Middle frontal gyrus (tissue), 1 donor: ENCODE results near the gene LTK.
A peak's percentile ranks its signal among the peaks of the same experiment; 100 is the strongest.

ENCODE experiments used
- DNase-seq: peaks from one replicate; pipeline ENCODE4 v3.0.0-alpha.2; 2015; ENCODE audit warnings: low spot score; ENCODE audit errors: extremely low spot score

Gene LTK

DNA sequence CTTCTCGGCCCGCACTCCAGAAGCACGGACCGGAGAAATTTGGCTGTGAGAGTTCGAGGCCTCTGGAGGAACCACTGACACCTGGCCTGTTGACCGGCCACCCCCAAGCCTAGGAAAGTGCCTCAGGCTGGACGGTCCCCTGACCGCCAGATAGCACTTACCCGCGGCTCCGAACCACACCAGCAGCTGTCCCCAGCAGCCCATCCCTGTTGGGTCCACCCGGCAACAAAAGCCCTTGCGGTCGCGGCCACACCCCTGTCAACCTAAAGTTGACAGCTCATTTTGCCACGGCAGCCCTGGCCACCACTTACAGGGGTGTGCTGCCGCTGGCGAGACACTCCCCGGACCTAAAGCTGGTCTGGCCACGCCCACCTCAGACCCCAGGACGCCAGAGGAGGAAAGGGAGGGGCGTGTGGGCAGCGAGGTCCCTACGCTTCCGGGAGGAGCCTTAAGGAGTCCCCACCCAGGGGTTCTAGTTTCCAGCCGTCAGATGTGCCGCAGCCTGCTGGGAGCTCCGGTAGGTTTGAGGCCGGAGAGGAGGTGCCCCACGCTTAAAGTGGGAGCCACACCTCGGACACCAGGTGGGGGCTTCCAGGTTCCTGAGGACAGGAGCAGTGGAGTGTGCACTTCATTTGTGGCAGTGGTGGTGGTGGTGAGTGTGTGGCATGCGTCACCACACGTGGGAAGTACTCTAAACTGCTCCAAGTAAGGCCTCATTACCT, at the start of gene LTK:
Gene LTK (minus strand): TSS at position 322 of the 722 bp plus-strand sequence. CDS start 118 bp downstream, at position 204.
- no peak for DNase-seq

DNA sequence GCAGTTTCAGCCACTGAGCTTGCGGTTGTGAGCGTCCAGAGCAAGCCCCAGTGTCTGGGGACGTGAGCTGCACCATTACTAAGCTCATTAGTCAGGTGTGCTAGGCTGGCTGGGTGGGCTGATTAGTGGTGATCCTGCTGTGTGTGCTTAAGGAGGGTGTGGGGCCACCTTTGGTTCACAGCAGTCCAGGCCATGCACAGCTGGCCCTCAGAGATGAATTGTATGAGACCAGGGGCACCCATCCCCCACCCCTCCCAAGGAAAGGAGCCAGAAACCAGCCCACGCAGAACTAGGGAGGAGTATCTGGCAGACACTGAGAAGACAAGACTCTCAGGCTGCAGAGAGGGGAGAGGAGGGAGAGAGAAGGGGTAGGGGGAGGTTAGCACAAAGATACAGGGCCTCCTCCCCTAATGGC, 49.2 kb upstream of the LTK start:
- no peak for DNase-seq

- DNase-seq, result no peak
Observed at GRCh38 chr15:41562244-41562643, 48.6 kb upstream of the LTK start.

DNA sequence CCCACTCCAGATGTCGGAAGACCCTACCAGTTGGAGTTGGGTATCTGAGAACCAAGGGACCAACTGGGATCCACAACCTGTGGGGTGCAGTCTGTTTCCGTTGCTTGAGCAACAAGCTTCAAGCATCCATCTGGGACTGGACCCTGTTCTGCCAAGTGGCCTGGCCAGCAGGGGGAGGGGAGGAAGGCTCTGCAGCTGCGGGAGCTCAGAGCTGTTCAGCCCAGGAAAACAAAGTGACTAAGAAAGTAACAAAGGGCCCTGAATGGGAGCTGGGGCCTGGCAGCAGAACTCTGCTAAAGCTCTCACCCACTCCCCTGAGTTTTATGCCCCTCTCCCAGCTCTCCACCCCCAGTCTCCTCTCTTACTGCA, 48.1 kb upstream of the LTK start:
- DNase-seq, result peak; percentile 74

GRCh38 chr15:41561104-41561776, 47.6 kb upstream of the LTK start:
- no peak for DNase-seq

DNA sequence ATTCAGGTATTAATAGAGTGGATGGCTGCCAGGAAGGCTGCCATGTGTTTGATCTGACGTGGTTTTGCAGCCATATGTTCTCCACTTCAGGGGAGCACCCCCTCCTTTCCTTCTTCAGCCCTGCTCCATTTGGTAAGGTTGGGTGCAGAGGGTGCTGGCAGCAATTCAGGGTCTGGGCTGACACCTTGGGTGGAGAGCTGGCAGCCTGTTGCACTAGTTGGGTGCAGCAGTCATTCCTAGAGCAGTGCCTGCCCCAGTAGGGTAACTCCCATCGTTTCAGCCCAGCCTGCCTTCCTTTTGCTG, 46.9 kb upstream of the LTK start:
- peak; percentile 25 for DNase-seq

DNA sequence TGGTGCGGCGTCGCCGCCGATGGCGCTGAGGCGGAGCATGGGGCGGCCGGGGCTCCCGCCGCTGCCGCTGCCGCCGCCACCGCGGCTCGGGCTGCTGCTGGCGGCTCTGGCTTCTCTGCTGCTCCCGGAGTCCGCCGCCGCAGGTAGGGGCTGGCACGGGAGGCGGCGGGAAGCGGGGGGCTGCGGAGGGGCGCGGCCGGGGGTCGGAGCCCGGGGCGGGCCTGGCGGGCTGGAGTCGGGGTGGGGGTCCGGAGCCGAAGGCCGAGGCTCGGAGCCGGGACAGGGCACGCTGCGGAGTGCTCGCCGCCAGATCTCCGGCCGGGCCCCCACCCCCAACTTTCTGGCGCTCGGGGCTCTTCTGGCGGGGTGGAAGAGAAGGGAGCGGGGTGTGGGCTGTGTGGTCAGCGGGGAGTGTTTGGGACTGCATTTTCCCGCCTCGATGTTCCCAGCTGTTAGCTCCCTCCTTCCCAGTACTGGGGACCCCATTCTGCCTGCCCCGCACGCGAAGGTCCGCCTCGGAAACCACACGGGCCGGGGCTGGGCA, 45.7 kb upstream of the LTK start:
- no peak for DNase-seq

DNA sequence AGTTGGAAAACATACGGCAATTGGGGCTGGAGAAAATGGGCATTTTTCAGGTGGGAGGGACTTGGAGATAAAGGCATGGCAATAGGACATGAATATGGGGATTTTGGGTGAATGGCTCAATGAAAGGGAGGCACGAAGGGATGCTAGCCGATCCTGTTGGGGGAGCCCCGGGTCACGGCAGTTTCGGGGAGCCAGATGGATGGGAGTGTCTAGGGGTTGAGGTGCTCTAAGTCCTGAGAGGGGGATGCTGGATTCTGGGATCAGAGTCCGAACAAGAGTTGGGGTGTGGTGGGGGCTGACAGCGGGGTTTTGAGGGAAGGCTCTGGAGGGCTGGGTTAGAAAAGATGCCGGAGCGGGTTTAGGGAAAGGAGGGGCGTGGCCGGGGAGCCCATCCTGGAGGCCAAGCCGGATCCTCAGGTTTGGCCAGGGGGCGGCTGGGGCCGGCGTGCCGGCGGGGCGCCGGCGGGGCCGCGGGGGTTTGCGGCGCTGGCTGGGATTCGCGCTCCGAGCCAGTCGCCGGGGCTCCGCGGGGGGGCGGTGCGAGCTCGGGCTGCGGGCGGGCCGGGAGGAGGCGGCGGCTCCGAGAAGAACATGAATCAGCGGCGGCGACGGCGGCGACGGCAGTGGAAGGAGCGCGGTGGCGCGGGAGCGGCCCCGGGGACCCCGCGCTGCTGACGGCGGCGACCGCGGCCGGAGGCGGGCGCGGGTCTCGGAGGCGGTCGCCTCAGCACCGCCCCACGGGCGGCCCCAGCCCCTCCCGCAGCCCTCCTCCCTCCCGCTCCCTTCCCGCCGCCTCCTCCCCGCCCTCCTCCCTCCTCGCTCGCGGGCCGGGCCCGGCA, 45.0 kb upstream of the LTK start, which contains the start of gene TYRO3:
Gene TYRO3 (plus strand): TSS at position 813 of the 839 bp plus-strand sequence. CDS start 46 bp downstream, outside the sequence.
- DNase-seq, result peak; percentile 40

DNA sequence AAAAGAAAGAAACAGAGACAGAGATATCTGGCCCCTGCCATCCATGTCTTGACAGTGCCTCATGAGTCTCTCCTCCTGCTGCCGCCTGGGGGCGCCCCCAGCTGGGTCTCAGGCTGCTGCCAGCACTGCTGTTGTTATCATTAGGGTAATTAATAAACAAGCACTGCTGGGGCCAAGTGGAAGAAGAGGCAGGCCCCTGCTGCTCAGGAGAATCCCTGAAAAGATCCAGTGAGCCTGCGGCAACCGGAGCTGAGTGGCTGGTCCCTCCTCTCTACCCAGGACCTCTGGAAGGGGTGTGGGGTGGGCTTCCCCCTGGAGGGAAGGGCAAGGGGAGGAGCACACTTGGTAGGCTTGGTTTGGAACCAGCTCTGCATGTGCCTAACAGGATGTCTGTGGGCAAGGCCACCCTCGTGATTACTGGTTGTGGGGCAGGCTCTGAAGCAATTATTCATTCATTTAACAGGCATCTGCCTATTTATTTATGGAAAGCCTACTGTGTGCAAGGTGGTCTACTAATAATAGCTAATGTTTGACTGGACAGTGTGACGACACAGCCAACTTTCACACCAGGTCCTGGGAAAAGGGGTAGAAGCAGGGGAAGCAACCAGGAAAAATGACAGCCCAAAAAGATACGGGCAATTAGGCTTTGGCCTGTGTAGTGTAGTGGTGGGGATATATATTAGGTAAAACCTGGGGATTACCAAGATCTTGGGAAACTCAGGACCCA, 44.2 kb upstream of the LTK start:
- peak; percentile 54 for DNase-seq

GRCh38 chr15:41556677-41557076, 43.0 kb upstream of the LTK start:
- no peak for DNase-seq

DNA sequence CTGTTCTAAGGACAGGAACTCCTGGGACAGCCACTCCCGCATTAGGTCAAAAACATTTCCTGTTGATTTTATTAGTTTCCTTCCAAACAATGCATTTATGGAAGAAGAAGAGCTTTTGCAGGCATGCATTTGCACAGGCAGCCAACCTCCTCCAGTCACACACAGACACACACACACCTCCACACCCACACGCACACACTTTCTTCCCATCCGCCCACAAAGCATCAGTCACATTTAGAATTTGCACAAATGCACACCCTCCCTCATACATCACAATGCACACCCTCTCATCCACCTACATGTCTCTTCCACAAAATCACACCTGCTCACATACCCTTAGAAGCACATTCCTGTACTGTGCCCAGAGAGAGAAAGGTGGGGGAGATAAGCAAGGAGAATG, 41.3 kb upstream of the LTK start:
- DNase-seq, result no peak

DNA sequence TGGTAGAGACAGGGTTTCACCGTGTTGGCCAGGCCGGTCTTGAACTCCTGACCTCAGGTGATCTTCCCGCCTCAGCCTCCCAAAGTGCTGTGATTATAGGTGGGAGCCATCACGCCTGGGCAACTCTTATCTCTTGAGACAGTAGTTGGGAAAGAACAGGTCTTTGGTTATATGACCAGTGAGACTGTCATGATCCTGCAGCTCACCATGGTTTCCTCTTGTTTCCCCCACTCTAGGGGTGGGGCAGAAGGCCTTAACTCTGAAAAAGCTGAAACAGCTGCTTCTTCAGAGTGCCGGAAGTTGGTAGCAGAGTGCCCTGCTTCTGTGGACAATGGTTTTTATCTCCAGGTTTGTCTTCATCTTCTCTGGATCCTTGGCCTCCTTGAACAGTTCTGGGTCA, 40.7 kb upstream of the LTK start:
- DNase-seq, result no peak

GRCh38 chr15:41553731-41554130, 40.1 kb upstream of the LTK start:
- DNase-seq, result no peak

GRCh38 chr15:41550066-41550775, 36.6 kb upstream of the LTK start:
- DNase-seq, result no peak

GRCh38 chr15:41546851-41547786, 33.5 kb upstream of the LTK start:
- DNase-seq, result no peak

- no peak for DNase-seq
Observed at GRCh38 chr15:41545218-41545617, 31.6 kb upstream of the LTK start.

- peak; percentile 29 for DNase-seq
Observed at GRCh38 chr15:41544650-41545015, 31.0 kb upstream of the LTK start.

DNA sequence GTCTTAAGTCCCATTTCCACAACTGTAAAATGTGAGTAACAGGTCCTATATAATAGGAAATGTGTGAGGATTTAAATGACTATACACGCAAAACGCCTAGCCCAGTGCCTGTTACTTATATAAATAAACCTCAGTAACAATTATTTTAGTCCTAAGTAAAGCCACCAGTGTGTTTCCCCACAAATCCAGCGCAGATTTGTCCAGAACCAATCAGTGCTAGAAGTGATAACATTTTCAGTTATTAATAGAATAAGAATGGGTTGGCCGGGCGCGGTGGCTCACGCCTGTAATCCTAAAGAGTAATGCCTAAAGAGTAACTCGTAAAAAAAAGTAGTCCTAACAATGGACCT, 29.9 kb upstream of the LTK start:
- DNase-seq, result no peak

DNA sequence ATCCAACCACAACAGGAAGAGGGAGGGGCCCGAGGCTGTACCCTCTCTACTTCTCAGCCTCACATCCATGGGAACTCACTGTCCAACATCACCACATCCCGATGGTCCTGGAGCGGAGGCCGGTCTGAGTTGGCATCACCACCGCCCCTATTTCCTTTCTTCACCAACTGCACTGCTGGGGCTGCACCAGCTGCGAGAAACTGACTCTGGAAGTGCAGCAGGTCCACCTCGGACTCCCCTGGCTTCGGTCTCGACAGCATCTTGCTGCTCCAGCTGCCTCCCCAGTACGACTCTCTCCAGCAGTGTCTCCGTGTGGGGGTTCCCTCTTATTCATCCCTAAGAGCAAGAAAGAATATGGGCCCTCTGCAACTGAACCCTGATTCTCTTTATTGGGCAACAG, 23.2 kb upstream of the LTK start:
- DNase-seq, result no peak

- DNase-seq, result no peak
Observed at GRCh38 chr15:41535544-41535943, 21.9 kb upstream of the LTK start.
